Measurements from ENCODE around the gene LEKR1.

DNA sequence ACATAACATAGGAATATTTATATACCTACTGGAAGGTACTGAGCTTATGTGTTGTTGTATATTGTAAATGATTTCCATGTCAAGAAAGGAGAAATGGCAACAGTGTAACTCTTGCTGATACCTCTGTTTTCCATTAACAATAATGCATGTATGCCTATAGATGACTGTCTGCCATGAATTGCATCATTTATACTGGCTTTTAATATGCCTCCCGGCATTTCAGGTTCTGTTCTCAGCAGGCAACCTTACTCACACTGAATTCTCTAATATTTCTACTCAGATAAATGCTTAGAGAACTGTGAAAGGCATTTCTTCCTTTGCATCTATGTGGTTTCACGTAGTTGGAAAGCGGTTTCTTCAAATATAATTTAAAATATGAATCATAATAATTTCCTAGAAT is 41.8 kb downstream of the LEKR1 start:
- TF ChIP-seq POLR2AphosphoS5 (IDR thresholded peaks at IDR 0.05) (peak; percentile 37), EZH2 (IDR thresholded peaks at IDR 0.05; ENCODE audit: borderline replicate concordance, insufficient read depth, low read length, poor library complexity, severe bottlenecking) (no peak)

All from neural cell (in vitro differentiated cells).